ENCODE measurements around the gene SYNJ2.

Gene SYNJ2

GRCh38 chr6:158086504-158087223, 105.0 kb downstream of the SYNJ2 start:
- no peak for DNase-seq

- DNase-seq = no peak
These were observed 105.7 kb downstream of the SYNJ2 start for GRCh38 chr6:158087224-158087867.

- no peak for DNase-seq
These were observed 111.1 kb downstream of the SYNJ2 start for GRCh38 chr6:158092806-158093205.

- DNase-seq = no peak
These were observed 113.4 kb downstream of the SYNJ2 start for GRCh38 chr6:158095031-158095430.

- no peak for DNase-seq
These were observed 114.0 kb downstream of the SYNJ2 start for GRCh38 chr6:158095671-158096070.

- DNase-seq = no peak
These were observed 121.6 kb downstream of the SYNJ2 start for GRCh38 chr6:158103228-158103627.

- no peak for DNase-seq
These were observed 123.0 kb downstream of the SYNJ2 start for GRCh38 chr6:158104696-158105095.

- DNase-seq = no peak
These were observed 128.1 kb downstream of the SYNJ2 start for GRCh38 chr6:158109748-158110147.

GRCh38 chr6:158110986-158111385, 129.3 kb downstream of the SYNJ2 start:
- no peak for DNase-seq

GRCh38 chr6:158111987-158112386, 130.3 kb downstream of the SYNJ2 start:
- DNase-seq = no peak

GRCh38 chr6:158113802-158114201, 132.1 kb downstream of the SYNJ2 start:
- DNase-seq = no peak

GRCh38 chr6:158115102-158115501, 133.4 kb downstream of the SYNJ2 start:
- DNase-seq = no peak

- no peak for DNase-seq
These were observed 133.8 kb downstream of the SYNJ2 start for GRCh38 chr6:158115508-158115907.

GRCh38 chr6:158118886-158119285, 137.2 kb downstream of the SYNJ2 start:
- DNase-seq = no peak

GRCh38 chr6:158121335-158121734, 139.7 kb downstream of the SYNJ2 start:
- no peak for DNase-seq

GRCh38 chr6:158122048-158122447, 140.4 kb downstream of the SYNJ2 start:
- no peak for DNase-seq

GRCh38 chr6:158124288-158124687, 142.6 kb downstream of the SYNJ2 start:
- no peak for DNase-seq

GRCh38 chr6:158125271-158125670, 143.6 kb downstream of the SYNJ2 start:
- no peak for DNase-seq

- DNase-seq = no peak
These were observed 150.3 kb downstream of the SYNJ2 start for GRCh38 chr6:158131926-158132325.

GRCh38 chr6:158142789-158143188, 161.1 kb downstream of the SYNJ2 start:
- no peak for DNase-seq

GRCh38 chr6:158143700-158144099, 162.0 kb downstream of the SYNJ2 start:
- no peak for DNase-seq
